Stimulated activated effector memory CD8-positive, alpha-beta T cell treated with anti-CD3 and anti-CD28 coated beads, Interleukin-12 subunit alpha, Interleukin-12 subunit beta, amount 100 ng/mL, for 72 hours (primary cell): ENCODE results near the gene DYNC2I2.
A peak's percentile ranks its signal among the peaks of the same experiment; 100 is the strongest.
"Not testable (repeated sequence)": the region's sequence is repeated elsewhere in the genome, so short reads cannot be mapped to it uniquely, and the experiment has no call there.

ENCODE experiments used
- ATAC-seq: fragments of 150-1000 bp; cut with Tn5 transposase; 2 replicates; pipeline ENCODE4 v1.10.0; 2021
- DNase-seq, 2 donors: peaks; one replicate each; pipeline ENCODE4 v3.0.0; 2021 to 2022; ENCODE audit warnings: low spot score in 2 of 2
- H3K27ac Mint-ChIP-seq: one replicate; pipeline ENCODE4 v1.8.0; 2022; ENCODE audit warnings: mild to moderate bottlenecking, mixed read lengths
- H3K36me3 Mint-ChIP-seq: one replicate; pipeline ENCODE4 v1.8.0; 2022; ENCODE audit warnings: mild to moderate bottlenecking, mixed read lengths
- H3K4me1 Mint-ChIP-seq: one replicate; pipeline ENCODE4 v1.8.0; 2022; ENCODE audit warnings: mixed read lengths
- H3K4me3 Mint-ChIP-seq: one replicate; pipeline ENCODE4 v1.8.0; 2022; ENCODE audit warnings: mild to moderate bottlenecking, mixed read lengths
- H3K9me3 Mint-ChIP-seq: one replicate; pipeline ENCODE4 v1.8.0; 2022; ENCODE audit warnings: mixed read lengths

Gene DYNC2I2

DNA sequence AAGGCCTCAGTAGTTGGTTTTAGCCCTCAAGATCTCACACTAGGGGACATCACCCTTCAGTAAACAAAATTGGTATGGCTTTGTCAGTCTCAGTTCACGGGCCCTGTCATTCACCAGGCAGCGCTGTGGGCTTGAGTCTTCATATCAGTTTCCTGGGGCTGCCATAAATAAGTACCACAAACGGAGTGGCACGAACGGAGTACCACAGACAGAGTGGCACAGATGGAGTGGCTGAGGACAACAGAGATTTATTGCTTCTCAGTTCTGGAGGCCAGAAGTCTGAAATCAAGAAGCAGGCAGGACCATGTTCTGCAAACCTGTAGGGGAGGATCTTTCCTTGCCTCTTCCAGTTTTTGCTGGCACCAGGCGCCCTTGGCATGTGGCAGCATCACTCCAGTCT, 37.5 kb downstream of the DYNC2I2 start:
- H3K4me1 Mint-ChIP-seq, result no peaks in the 10 kb centered on the region
- DNase-seq (no peak), ATAC-seq (no peak)

GRCh38 chr9:128617943-128618342, 38.7 kb downstream of the DYNC2I2 start:
- Mint-ChIP-seq H3K4me1 (no peaks in the 10 kb centered on the region), H3K27ac (peak overlapping the region; percentile 40)

More for the DNA sequence above, 37.5 kb downstream of the DYNC2I2 start:
- Mint-ChIP-seq H3K4me3 (no peak overlapping the region), H3K36me3 (peaks cover 100% of the 10 kb centered on the region), H3K9me3 (no peaks in the 10 kb centered on the region), H3K27ac (peak overlapping the region; percentile 29)

DNA sequence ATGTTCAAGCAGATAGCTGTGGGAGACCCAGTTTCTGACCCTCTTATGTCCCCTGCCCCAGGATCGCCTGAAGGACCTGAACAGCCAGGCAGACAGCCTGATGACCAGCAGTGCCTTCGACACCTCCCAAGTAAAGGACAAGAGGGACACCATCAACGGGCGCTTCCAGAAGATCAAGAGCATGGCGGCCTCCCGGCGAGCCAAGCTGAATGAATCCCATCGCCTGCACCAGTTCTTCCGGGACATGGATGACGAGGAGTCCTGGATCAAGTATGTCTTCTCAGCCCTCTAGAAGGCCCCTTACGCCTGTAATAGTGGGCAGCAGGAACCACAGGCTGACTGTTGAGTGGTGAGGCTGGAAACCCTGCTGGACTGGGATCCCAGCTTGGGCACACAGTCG, 41.1 kb downstream of the DYNC2I2 start:
- ATAC-seq (no peak), DNase-seq (no peak)
- peaks cover 100% of the 10 kb centered on the region for H3K36me3 Mint-ChIP-seq
- H3K4me3 Mint-ChIP-seq, result no peak overlapping the region
- no peak overlapping the region for H3K27ac Mint-ChIP-seq
- H3K4me1 Mint-ChIP-seq, result no peaks in the 10 kb centered on the region
- H3K9me3 Mint-ChIP-seq, result no peaks in the 10 kb centered on the region

More at GRCh38 chr9:128617943-128618342, 38.7 kb downstream of the DYNC2I2 start:
- DNase-seq (no peak), ATAC-seq (peak; percentile 16)
- H3K4me3 Mint-ChIP-seq, result no peak overlapping the region
- no peaks in the 10 kb centered on the region for H3K9me3 Mint-ChIP-seq
- peaks cover 100% of the 10 kb centered on the region for H3K36me3 Mint-ChIP-seq

DNA sequence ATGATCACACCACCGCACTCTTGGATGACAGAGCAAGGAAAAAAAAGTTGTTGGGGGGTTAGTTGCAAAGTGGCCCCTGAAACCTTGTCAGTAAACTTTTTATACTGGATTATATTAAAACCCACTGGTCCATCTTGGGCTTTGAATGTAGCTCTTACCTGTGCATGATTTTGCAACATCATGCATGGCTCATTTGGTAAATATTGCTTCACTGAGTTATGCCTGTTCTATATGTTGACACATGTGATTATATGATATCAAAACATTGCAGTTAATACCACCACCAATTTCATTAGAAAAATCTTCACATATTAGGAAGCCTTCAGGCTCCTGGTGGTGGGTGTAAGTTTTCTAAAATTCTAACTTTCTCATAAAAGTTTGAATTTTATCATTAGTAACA, 41.9 kb downstream of the DYNC2I2 start:
- no peak overlapping the region for H3K4me3 Mint-ChIP-seq
- peak overlapping the region; percentile 64 for H3K27ac Mint-ChIP-seq
- DNase-seq (no peak), ATAC-seq (no peak)
- peaks cover 100% of the 10 kb centered on the region for H3K36me3 Mint-ChIP-seq
- no peaks in the 10 kb centered on the region for H3K9me3 Mint-ChIP-seq
- no peaks in the 10 kb centered on the region for H3K4me1 Mint-ChIP-seq

- Mint-ChIP-seq H3K36me3 (peaks cover 100% of the 10 kb centered on the region), H3K4me1 (no peaks in the 10 kb centered on the region), H3K4me3 (no peak overlapping the region), H3K9me3 (no peaks in the 10 kb centered on the region), H3K27ac (peak overlapping the region; percentile 63)
- ATAC-seq (no peak), DNase-seq (no peak)
These were observed 44.9 kb downstream of the DYNC2I2 start for GRCh38 chr9:128611600-128612394.

- H3K36me3 Mint-ChIP-seq, result peaks cover 100% of the 10 kb centered on the region
- no peaks in the 10 kb centered on the region for H3K4me1 Mint-ChIP-seq
- no peak overlapping the region for H3K27ac Mint-ChIP-seq
- no peaks in the 10 kb centered on the region for H3K9me3 Mint-ChIP-seq
- no peak overlapping the region for H3K4me3 Mint-ChIP-seq
- no peak for DNase-seq
- no peak for ATAC-seq
These were observed 45.8 kb downstream of the DYNC2I2 start for GRCh38 chr9:128610897-128611296.

DNA sequence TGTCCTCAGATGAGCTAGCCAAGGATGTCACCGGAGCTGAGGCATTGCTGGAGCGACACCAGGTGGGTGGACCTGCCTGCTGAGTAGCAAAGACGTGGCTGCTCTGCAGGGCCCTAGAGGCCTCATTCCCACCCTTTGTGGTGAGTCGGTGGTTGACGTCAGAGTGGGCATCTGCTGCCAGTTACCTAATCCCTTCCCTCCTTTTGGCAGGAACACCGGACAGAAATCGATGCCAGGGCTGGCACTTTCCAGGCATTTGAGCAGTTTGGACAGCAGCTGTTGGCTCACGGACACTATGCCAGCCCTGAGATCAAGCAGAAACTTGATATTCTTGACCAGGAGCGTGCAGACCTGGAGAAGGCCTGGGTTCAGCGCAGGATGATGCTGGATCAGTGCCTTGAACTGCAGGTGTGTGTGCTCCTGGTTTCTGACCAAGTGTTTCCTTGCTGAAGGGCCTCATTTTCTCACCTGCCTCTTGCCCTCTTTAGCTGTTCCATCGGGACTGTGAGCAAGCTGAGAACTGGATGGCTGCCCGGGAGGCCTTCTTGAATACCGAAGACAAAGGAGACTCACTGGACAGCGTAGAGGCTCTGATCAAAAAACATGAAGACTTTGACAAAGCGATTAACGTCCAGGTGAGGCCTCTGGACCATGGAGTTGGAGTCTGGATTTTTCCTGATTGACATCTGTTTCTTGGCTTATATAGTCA, 48.9 kb downstream of the DYNC2I2 start:
- ATAC-seq (no peak), DNase-seq (no peak)
- no peaks in the 10 kb centered on the region for H3K4me1 Mint-ChIP-seq
- no peak overlapping the region for H3K4me3 Mint-ChIP-seq
- no peak overlapping the region for H3K27ac Mint-ChIP-seq
- H3K9me3 Mint-ChIP-seq, result no peaks in the 10 kb centered on the region
- H3K36me3 Mint-ChIP-seq, result peaks cover 100% of the 10 kb centered on the region

- Mint-ChIP-seq H3K9me3 (no peaks in the 10 kb centered on the region), H3K36me3 (peaks cover 100% of the 10 kb centered on the region), H3K4me3 (no peak overlapping the region), H3K27ac (peak overlapping the region; percentile 17), H3K4me1 (no peaks in the 10 kb centered on the region)
- DNase-seq (no peak), ATAC-seq (no peak)
These were observed 53.0 kb downstream of the DYNC2I2 start for GRCh38 chr9:128603697-128604096.

- Mint-ChIP-seq H3K9me3 (no peaks in the 10 kb centered on the region), H3K4me1 (no peaks in the 10 kb centered on the region), H3K4me3 (no peak overlapping the region), H3K27ac (peak overlapping the region; percentile 32), H3K36me3 (peaks cover 100% of the 10 kb centered on the region)
- ATAC-seq (peak; percentile 60), DNase-seq (no peak)
These were observed 56.5 kb downstream of the DYNC2I2 start for GRCh38 chr9:128600099-128600498.

- no peaks in the 10 kb centered on the region for H3K9me3 Mint-ChIP-seq
- no peaks in the 10 kb centered on the region for H3K4me1 Mint-ChIP-seq
- no peak overlapping the region for H3K4me3 Mint-ChIP-seq
- DNase-seq, result no peak
- peaks cover 100% of the 10 kb centered on the region for H3K36me3 Mint-ChIP-seq
- no peak overlapping the region for H3K27ac Mint-ChIP-seq
- ATAC-seq, result no peak
These were observed 61.2 kb downstream of the DYNC2I2 start for GRCh38 chr9:128595471-128595870.

- H3K4me3 Mint-ChIP-seq, result no peak overlapping the region
- DNase-seq (no peak), ATAC-seq (no peak)
- no peaks in the 10 kb centered on the region for H3K9me3 Mint-ChIP-seq
- H3K27ac Mint-ChIP-seq, result peak overlapping the region; percentile 72
- H3K4me1 Mint-ChIP-seq, result no peaks in the 10 kb centered on the region
- H3K36me3 Mint-ChIP-seq, result peaks cover 100% of the 10 kb centered on the region
These were observed 62.8 kb downstream of the DYNC2I2 start for GRCh38 chr9:128593856-128594255.

GRCh38 chr9:128593039-128593438, 63.6 kb downstream of the DYNC2I2 start:
- H3K36me3 Mint-ChIP-seq, result peaks cover 100% of the 10 kb centered on the region
- no peaks in the 10 kb centered on the region for H3K4me1 Mint-ChIP-seq
- H3K4me3 Mint-ChIP-seq, result no peak overlapping the region
- no peaks in the 10 kb centered on the region for H3K9me3 Mint-ChIP-seq
- H3K27ac Mint-ChIP-seq, result no peak overlapping the region
- DNase-seq (no peak), ATAC-seq (no peak)

DNA sequence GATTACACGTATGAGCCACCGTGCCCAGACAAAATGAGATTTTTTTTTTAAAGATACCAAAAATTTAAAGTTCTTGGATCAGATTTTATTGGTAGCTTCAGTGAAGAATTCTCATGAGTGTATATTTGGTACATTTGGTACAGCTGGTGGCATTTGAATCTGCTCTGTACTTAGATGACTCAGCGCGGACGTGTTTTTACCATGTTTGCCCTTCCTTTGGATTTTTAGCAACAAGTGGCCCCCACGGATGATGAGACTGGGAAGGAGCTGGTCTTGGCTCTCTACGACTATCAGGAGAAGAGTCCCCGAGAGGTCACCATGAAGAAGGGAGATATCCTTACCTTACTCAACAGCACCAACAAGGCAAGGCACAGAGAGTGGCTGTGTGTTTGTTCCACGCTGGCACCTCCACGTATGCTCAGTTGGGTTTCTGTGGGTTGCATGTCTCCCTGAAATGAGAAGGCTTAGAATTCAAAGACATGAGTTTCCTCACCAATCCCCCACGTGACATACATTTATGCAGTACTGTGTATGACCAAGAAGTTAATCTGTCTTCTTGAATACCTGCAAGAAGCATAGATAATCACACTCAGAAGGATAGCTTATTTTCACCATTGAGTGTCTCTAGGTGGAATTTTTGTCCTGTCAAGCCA, 67.9 kb downstream of the DYNC2I2 start:
- ATAC-seq (no peak), DNase-seq (no peak)
- no peak overlapping the region for H3K27ac Mint-ChIP-seq
- no peak overlapping the region for H3K4me3 Mint-ChIP-seq
- H3K4me1 Mint-ChIP-seq, result peaks cover 5% of the 10 kb centered on the region
- peaks cover 100% of the 10 kb centered on the region for H3K36me3 Mint-ChIP-seq
- no peaks in the 10 kb centered on the region for H3K9me3 Mint-ChIP-seq

DNA sequence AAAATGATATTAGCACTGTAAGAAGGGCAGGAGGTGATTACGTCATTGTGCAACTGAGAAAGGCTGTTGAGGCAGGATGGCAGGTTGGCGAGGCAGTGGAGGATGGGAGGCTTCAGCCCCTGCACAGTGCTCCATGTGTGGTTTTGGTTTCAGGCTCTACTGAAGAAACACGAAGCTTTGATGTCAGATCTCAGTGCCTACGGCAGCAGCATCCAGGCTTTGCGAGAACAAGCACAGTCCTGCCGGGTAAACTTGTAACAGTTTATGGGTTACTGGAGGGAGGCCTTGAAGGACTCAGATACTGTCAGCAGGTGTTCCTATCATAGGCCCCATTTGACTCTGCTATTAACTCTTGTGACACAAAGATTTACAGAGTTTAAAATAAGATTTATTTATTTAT, 69.2 kb downstream of the DYNC2I2 start:
- Mint-ChIP-seq H3K4me1 (peaks cover 5% of the 10 kb centered on the region), H3K4me3 (no peak overlapping the region), H3K36me3 (peaks cover 100% of the 10 kb centered on the region), H3K9me3 (no peaks in the 10 kb centered on the region), H3K27ac (peak overlapping the region; percentile 63)
- ATAC-seq (peak; percentile 77), DNase-seq (peak in 1 of 2 donors; percentile 58)

DNA sequence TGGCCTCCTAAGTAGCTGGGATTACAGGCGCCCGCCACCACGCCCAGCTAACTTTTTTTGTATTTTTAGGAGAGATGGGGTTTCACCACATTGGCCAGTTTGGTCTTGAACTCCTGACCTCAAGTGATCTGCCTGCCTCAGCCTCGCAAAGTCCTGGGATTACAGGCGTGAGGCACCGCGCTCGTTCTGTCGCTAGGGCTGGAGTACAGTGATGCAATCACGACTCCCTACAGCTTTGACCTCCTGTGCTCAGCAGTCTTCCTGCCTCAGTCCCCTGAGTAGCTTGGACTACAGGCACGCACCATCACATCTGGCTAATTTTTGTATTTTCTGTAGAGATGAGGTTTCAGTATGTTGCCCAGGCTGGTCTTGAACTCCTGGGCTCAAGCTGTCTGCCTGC, 69.7 kb downstream of the DYNC2I2 start:
- peaks cover 100% of the 10 kb centered on the region for H3K36me3 Mint-ChIP-seq
- not testable (repeated sequence) for H3K9me3 Mint-ChIP-seq, H3K4me3 Mint-ChIP-seq, ATAC-seq, DNase-seq, H3K4me1 Mint-ChIP-seq
- peak overlapping the region; percentile 63 for H3K27ac Mint-ChIP-seq
